Breast epithelium (tissue), 3 donors: ENCODE results near the gene MRPL37.

Experiments
- POLR2A ChIP-seq: fragments of 450-650 bp; IDR thresholded peaks from one replicate; pipeline ENCODE4 v1.6.1; 2016; ENCODE audit warnings: antibody characterized with exemption, mild to moderate bottlenecking, moderate library complexity
- POLR2AphosphoS5 ChIP-seq, 3 donors: sonication (generic); formaldehyde crosslinking; IDR thresholded peaks; one replicate each; pipeline ENCODE4 v1.6.1; 2017; ENCODE audit warnings: antibody characterized with exemption in 3 of 3
- TF ChIP-seq, protein P1 (sequence below), 3 donors: fragments of 450-650 bp; IDR thresholded peaks; one replicate each; pipeline ENCODE4 v1.5.1; 2016 to 2017; ENCODE audit warnings: antibody characterized with exemption in 3 of 3, mild to moderate bottlenecking in 3 of 3, moderate library complexity in 3 of 3

DNA sequence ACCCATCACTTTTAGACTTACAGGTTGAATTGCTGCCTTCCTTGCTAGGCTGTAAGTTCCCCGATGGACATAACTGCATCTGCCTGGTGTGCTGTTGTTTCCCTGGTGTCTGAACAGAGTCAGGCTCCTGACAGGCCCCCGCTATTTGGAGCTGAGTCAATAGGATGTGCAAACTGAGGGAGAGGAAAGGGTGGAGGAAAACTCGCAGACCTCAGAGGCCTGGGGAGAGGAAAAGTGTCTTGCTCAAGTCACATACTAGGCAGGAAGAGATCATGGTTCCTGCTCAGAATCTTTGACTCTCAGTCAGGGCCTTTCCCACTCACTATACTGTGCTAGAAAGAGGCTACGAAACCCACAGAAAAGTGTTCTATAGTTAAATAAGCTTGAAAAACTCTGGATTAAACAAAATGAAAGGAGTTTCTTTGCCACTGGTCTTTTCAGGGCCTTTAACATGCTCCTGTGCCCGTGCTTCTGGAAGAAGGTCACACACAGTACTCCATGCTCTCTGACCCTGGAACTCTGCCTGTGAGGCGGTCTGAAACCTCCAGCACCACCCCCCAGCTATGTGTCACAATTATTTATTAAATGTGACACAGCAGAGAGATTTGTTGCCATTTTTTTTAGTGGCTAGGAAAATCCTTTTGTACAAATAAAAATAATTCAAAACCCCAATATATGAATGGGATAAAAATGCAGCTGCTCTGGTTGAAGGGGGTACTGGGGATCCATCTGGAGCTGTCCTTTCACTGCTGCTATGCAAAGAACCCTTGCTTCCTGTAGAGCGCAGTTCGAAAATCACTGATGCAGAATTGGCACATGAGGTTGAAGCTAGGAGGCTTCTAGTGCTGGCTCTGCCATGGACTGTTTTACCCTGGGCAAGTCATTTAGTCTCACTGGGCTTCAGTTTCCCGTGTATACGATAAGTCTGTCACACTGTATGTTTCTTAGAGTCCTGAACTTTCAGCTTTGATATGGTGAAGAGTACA, 27.1 kb upstream of the MRPL37 start:
- TF ChIP-seq, protein P1, sequence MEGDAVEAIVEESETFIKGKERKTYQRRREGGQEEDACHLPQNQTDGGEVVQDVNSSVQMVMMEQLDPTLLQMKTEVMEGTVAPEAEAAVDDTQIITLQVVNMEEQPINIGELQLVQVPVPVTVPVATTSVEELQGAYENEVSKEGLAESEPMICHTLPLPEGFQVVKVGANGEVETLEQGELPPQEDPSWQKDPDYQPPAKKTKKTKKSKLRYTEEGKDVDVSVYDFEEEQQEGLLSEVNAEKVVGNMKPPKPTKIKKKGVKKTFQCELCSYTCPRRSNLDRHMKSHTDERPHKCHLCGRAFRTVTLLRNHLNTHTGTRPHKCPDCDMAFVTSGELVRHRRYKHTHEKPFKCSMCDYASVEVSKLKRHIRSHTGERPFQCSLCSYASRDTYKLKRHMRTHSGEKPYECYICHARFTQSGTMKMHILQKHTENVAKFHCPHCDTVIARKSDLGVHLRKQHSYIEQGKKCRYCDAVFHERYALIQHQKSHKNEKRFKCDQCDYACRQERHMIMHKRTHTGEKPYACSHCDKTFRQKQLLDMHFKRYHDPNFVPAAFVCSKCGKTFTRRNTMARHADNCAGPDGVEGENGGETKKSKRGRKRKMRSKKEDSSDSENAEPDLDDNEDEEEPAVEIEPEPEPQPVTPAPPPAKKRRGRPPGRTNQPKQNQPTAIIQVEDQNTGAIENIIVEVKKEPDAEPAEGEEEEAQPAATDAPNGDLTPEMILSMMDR (IDR thresholded peaks at IDR 0.05): no peak
- TF ChIP-seq POLR2A (no peak), POLR2AphosphoS5 (IDR thresholded peaks at IDR 0.05) (no peak)
